A549 (cell line): ENCODE data around the gene FAM180A.

Source experiments
- BHLHE40 ChIP-seq: IDR thresholded peaks from 2 replicates; pipeline ENCODE4 v1.6.1; 2012; ENCODE audit warnings: low read depth, low read length, inconsistent platforms
- CEBPB ChIP-seq, 2 experiments: fragments of >200 bp in 1 of 2; sonication (Bioruptor Twin) in 1 of 2; formaldehyde crosslinking in 1 of 2; IDR thresholded peaks; 2 replicates each; pipeline ENCODE4 v1.6.1; 2012 to 2016
- ELK1 ChIP-seq: fragments of 150-350 bp; IDR thresholded peaks from 2 replicates; pipeline ENCODE4 v1.6.1; 2014; ENCODE audit warnings: low read depth, mild to moderate bottlenecking, low read length
- EP300 ChIP-seq, 2 experiments: fragments of >200 bp; sonication (Bioruptor Twin); formaldehyde crosslinking; IDR thresholded peaks; 2 replicates in 1 of 2; 3 replicates in 1 of 2; pipeline ENCODE4 v1.6.1; 2016 to 2017
- ESRRA ChIP-seq: fragments of 150-350 bp; IDR thresholded peaks from 2 replicates; pipeline ENCODE4 v1.6.1; 2014; ENCODE audit warnings: mild to moderate bottlenecking, low read length, borderline replicate concordance
- FOSB ChIP-seq: fragments of 250-450 bp; sonication (Bioruptor Pico); IDR thresholded peaks from 2 replicates; pipeline ENCODE4 v1.5.0; 2020; ENCODE audit warnings: mild to moderate bottlenecking, moderate library complexity
- HDAC2 ChIP-seq: fragments of 200-600 bp; sonication (generic); IDR thresholded peaks from 2 replicates; pipeline ENCODE4 v1.6.1; 2016
- MAFK ChIP-seq: fragments of 450-650 bp; IDR thresholded peaks from 2 replicates; pipeline ENCODE4 v1.6.1; 2014; ENCODE audit not compliant: partially characterized antibody
- POLR2A ChIP-seq: IDR thresholded peaks from 2 replicates; pipeline ENCODE4 v1.6.1; 2012; ENCODE audit warnings: mild to moderate bottlenecking, low read length
- SREBF2 ChIP-seq: fragments of 450-650 bp; IDR thresholded peaks from 2 replicates; pipeline ENCODE4 v1.6.1; 2014; ENCODE audit warnings: mild to moderate bottlenecking, moderate library complexity
- ZC3H11A ChIP-seq: fragments of 450-650 bp; IDR thresholded peaks from 2 replicates; pipeline ENCODE4 v1.6.1; 2014; ENCODE audit warnings: antibody characterized with exemption, mild to moderate bottlenecking
- ZFP36 ChIP-seq: fragments of 450-650 bp; IDR thresholded peaks from 2 replicates; pipeline ENCODE4 v1.6.1; 2014; ENCODE audit warnings: borderline replicate concordance; ENCODE audit not compliant: partially characterized antibody
- TF ChIP-seq, protein P1 (sequence below): fragments of >200 bp; sonication (Bioruptor Twin); formaldehyde crosslinking; IDR thresholded peaks from 3 replicates; pipeline ENCODE4 v1.5.1; 2016
- TF ChIP-seq, protein P2 (sequence below): IDR thresholded peaks from 2 replicates; pipeline ENCODE4 v1.6.1; 2012; ENCODE audit warnings: low read depth, borderline replicate concordance

DNA sequence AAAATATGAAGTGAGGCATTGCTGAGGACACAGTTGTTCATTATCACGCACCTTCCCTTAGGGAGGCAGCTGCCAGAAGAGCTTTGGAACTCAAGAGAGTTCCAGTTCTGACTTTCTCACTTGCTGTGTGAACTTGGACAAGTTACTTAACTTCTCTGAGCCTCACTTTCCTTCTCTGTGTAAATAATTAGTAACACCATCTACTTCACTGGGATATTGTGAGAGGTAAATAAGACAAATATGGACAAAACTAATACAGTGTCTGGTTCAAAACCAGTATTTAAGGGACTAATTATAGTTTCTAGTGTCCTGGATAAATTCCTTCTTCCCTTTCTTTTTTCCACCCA lies 14.3 kb downstream of the FAM180A start:
- TF ChIP-seq POLR2A (no peak), ZFP36 (no peak), CEBPB (IDR thresholded peaks at IDR 0.05) (no peak), ZC3H11A (no peak), ELK1 (no peak), FOSB (no peak), MAFK (no peak), EP300 (IDR thresholded peaks at IDR 0.05) (no peak), BHLHE40 (no peak), HDAC2 (no peak), ESRRA (no peak), SREBF2 (no peak)
- TF ChIP-seq, protein P1, sequence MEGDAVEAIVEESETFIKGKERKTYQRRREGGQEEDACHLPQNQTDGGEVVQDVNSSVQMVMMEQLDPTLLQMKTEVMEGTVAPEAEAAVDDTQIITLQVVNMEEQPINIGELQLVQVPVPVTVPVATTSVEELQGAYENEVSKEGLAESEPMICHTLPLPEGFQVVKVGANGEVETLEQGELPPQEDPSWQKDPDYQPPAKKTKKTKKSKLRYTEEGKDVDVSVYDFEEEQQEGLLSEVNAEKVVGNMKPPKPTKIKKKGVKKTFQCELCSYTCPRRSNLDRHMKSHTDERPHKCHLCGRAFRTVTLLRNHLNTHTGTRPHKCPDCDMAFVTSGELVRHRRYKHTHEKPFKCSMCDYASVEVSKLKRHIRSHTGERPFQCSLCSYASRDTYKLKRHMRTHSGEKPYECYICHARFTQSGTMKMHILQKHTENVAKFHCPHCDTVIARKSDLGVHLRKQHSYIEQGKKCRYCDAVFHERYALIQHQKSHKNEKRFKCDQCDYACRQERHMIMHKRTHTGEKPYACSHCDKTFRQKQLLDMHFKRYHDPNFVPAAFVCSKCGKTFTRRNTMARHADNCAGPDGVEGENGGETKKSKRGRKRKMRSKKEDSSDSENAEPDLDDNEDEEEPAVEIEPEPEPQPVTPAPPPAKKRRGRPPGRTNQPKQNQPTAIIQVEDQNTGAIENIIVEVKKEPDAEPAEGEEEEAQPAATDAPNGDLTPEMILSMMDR: no peak
- TF ChIP-seq, protein P2, sequence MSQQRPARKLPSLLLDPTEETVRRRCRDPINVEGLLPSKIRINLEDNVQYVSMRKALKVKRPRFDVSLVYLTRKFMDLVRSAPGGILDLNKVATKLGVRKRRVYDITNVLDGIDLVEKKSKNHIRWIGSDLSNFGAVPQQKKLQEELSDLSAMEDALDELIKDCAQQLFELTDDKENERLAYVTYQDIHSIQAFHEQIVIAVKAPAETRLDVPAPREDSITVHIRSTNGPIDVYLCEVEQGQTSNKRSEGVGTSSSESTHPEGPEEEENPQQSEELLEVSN: no peak
